Gastrocnemius medialis (tissue), 4 donors: ENCODE data around the gene REEP1.

Experiments
- CTCF ChIP-seq, 5 experiments: fragments of 450-650 bp in 3 of 5; fragments of 200-600 bp in 2 of 5; sonication (generic) in 2 of 5; IDR thresholded peaks in 4 of 5; conservative IDR thresholded peaks in 1 of 5; 1 replicate in 4 of 5; 2 replicates in 1 of 5; pipeline ENCODE4 v1.5.1; 2016 to 2019; ENCODE audit warnings: antibody characterized with exemption in 5 of 5, mild to moderate bottlenecking in 3 of 5, moderate library complexity in 3 of 5
- POLR2A ChIP-seq, 2 donors: fragments of 450-650 bp; IDR thresholded peaks; one replicate each; pipeline ENCODE4 v1.6.1; 2017; ENCODE audit warnings: antibody characterized with exemption in 2 of 2, mild to moderate bottlenecking in 2 of 2, moderate library complexity in 2 of 2

- no peak for TF ChIP-seq CTCF (IDR thresholded peaks at IDR 0.05 in 4 of 5, conservative IDR thresholded peaks at IDR 0.05 in 1 of 5)
- no peak for TF ChIP-seq POLR2A (IDR thresholded peaks at IDR 0.05)
These were observed 123.5 kb downstream of the REEP1 start for GRCh38 chr2:86213699-86214502.
